ENCODE data around the gene S100A13.
"Not testable (repeated sequence)": the region's sequence is repeated elsewhere in the genome, so short reads cannot be mapped to it uniquely, and the experiment has no call there.

Gene S100A13

GRCh38 chr1:153598309-153599172, 28.8 kb downstream of the S100A13 start:
- TF ChIP-seq YY1 (IDR thresholded peaks at IDR 0.05; ENCODE audit: insufficient read depth, insufficient read length) (no peak), ZNF274 (IDR thresholded peaks at IDR 0.05; ENCODE audit: low read depth, low read length) (no peak), SUZ12 (IDR thresholded peaks at IDR 0.05; ENCODE audit: extremely low read depth, insufficient read depth, insufficient read length) (no peak)
- H3K4me1 ChIP-seq (ENCODE audit: insufficient read depth, insufficient read length): peaks cover 14% of the 10 kb centered on the region
- DNase-seq (ENCODE audit: low read depth, low spot score): peak; percentile 94
- no peaks in the 10 kb centered on the region for H3K9me3 ChIP-seq (ENCODE audit: insufficient read depth, low read length)
- no peaks in the 10 kb centered on the region for H3K36me3 ChIP-seq (ENCODE audit: insufficient read depth, insufficient read length, low read length)
- peak overlapping the region; percentile 37 for H3K9ac ChIP-seq (ENCODE audit: insufficient read length, low read depth)
- no peak overlapping the region for H3K4me3 ChIP-seq (ENCODE audit: insufficient read length, low read depth)
- no peaks in the 10 kb centered on the region for H3K27me3 ChIP-seq (ENCODE audit: insufficient read depth, insufficient read length)

DNA sequence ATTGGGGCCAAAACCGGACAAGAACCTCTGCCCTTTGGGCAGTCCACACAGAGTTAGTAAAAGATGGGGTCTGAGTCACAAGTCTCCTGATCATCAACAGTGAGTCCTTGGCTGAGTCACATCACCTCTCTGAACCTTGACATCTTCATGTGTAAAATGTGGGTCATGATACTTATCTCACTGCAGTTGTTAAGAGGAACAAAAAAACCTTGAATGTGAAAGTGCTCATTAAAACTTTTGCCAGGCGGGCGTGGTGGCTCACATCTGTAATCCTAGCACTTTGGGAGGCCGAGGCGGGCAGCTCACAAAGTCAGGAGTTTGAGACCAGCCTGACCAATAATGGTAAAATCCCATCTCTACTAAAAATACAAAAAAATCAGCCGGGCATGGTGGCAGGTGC, 30.1 kb downstream of the S100A13 start:
- Histone ChIP-seq H3K9ac (ENCODE audit: insufficient read length, low read depth) (no peak overlapping the region), H3K9me3 (ENCODE audit: insufficient read depth, low read length) (no peaks in the 10 kb centered on the region), H3K4me3 (ENCODE audit: insufficient read length, low read depth) (no peak overlapping the region), H3K36me3 (ENCODE audit: insufficient read depth, insufficient read length, low read length) (no peaks in the 10 kb centered on the region), H3K27me3 (ENCODE audit: insufficient read depth, insufficient read length) (no peaks in the 10 kb centered on the region), H3K4me1 (ENCODE audit: insufficient read depth, insufficient read length) (peaks cover 14% of the 10 kb centered on the region)
- TF ChIP-seq SUZ12 (IDR thresholded peaks at IDR 0.05; ENCODE audit: extremely low read depth, insufficient read depth, insufficient read length) (no peak), ZNF274 (IDR thresholded peaks at IDR 0.05; ENCODE audit: low read depth, low read length) (no peak), YY1 (IDR thresholded peaks at IDR 0.05; ENCODE audit: insufficient read depth, insufficient read length) (no peak)
- DNase-seq (ENCODE audit: low read depth, low spot score): no peak

DNA sequence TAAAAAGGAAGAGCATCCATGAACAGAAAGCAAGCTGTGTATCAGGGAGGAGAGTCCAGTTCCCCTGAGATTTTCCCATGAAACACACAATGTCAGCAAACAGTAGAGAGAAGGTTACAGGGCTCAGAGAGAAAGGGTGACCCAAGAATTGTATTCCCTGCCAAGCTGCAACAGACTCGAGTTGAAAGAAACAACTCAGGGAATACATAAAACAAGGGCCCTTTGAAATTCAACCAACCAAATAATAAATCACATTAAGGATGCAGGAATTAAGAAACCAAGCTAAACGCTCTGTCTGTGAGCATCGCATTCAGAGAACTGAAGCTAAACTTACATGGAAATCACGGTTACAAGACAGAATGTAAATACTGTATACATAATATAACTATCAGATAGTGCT, 34.6 kb downstream of the S100A13 start:
- H3K27me3 ChIP-seq (ENCODE audit: insufficient read depth, insufficient read length): no peaks in the 10 kb centered on the region
- no peak for DNase-seq (ENCODE audit: low read depth, low spot score)
- H3K4me1 ChIP-seq (ENCODE audit: insufficient read depth, insufficient read length): peaks cover under 1% of the 10 kb centered on the region
- H3K36me3 ChIP-seq (ENCODE audit: insufficient read depth, insufficient read length, low read length): no peaks in the 10 kb centered on the region
- TF ChIP-seq YY1 (IDR thresholded peaks at IDR 0.05; ENCODE audit: insufficient read depth, insufficient read length) (no peak), SUZ12 (IDR thresholded peaks at IDR 0.05; ENCODE audit: extremely low read depth, insufficient read depth, insufficient read length) (no peak), ZNF274 (IDR thresholded peaks at IDR 0.05; ENCODE audit: low read depth, low read length) (no peak)
- H3K9ac ChIP-seq (ENCODE audit: insufficient read length, low read depth): no peak overlapping the region
- H3K4me3 ChIP-seq (ENCODE audit: insufficient read length, low read depth): no peak overlapping the region
- H3K9me3 ChIP-seq (ENCODE audit: insufficient read depth, low read length): no peaks in the 10 kb centered on the region

GRCh38 chr1:153588482-153588881, 38.8 kb downstream of the S100A13 start:
- no peak overlapping the region for H3K9ac ChIP-seq (ENCODE audit: insufficient read length, low read depth)
- H3K27me3 ChIP-seq (ENCODE audit: insufficient read depth, insufficient read length): no peaks in the 10 kb centered on the region
- H3K9me3 ChIP-seq (ENCODE audit: insufficient read depth, low read length): no peaks in the 10 kb centered on the region
- H3K36me3 ChIP-seq (ENCODE audit: insufficient read depth, insufficient read length, low read length): no peaks in the 10 kb centered on the region
- no peak for DNase-seq (ENCODE audit: low read depth, low spot score)
- TF ChIP-seq YY1 (IDR thresholded peaks at IDR 0.05; ENCODE audit: insufficient read depth, insufficient read length): no peak
- TF ChIP-seq SUZ12 (IDR thresholded peaks at IDR 0.05; ENCODE audit: extremely low read depth, insufficient read depth, insufficient read length): no peak
- no peak for TF ChIP-seq ZNF274 (IDR thresholded peaks at IDR 0.05; ENCODE audit: low read depth, low read length)
- no peak overlapping the region for H3K4me3 ChIP-seq (ENCODE audit: insufficient read length, low read depth)
- H3K4me1 ChIP-seq (ENCODE audit: insufficient read depth, insufficient read length): peaks cover 5% of the 10 kb centered on the region

- not testable (repeated sequence) for H3K9me3 ChIP-seq (ENCODE audit: insufficient read depth, low read length); H3K36me3 ChIP-seq (ENCODE audit: insufficient read depth, insufficient read length, low read length); H3K4me1 ChIP-seq (ENCODE audit: insufficient read depth, insufficient read length); H3K9ac ChIP-seq (ENCODE audit: insufficient read length, low read depth); H3K4me3 ChIP-seq (ENCODE audit: insufficient read length, low read depth); H3K27me3 ChIP-seq (ENCODE audit: insufficient read depth, insufficient read length); DNase-seq (ENCODE audit: low read depth, low spot score)
Measured at GRCh38 chr1:153588033-153588432, 39.3 kb downstream of the S100A13 start.

- no peak for TF ChIP-seq YY1 (IDR thresholded peaks at IDR 0.05; ENCODE audit: insufficient read depth, insufficient read length)
- no peaks in the 10 kb centered on the region for H3K36me3 ChIP-seq (ENCODE audit: insufficient read depth, insufficient read length, low read length)
- H3K9ac ChIP-seq (ENCODE audit: insufficient read length, low read depth): no peak overlapping the region
- H3K4me3 ChIP-seq (ENCODE audit: insufficient read length, low read depth): no peak overlapping the region
- peaks cover 5% of the 10 kb centered on the region for H3K4me1 ChIP-seq (ENCODE audit: insufficient read depth, insufficient read length)
- H3K27me3 ChIP-seq (ENCODE audit: insufficient read depth, insufficient read length): no peaks in the 10 kb centered on the region
- no peaks in the 10 kb centered on the region for H3K9me3 ChIP-seq (ENCODE audit: insufficient read depth, low read length)
- DNase-seq (ENCODE audit: low read depth, low spot score): no peak
Measured at GRCh38 chr1:153587314-153587713, 40.0 kb downstream of the S100A13 start.

GRCh38 chr1:153586347-153586746, 41.0 kb downstream of the S100A13 start:
- H3K9me3 ChIP-seq (ENCODE audit: insufficient read depth, low read length): peaks cover 9% of the 10 kb centered on the region; the same call in 1 of the 2 replicates

More at GRCh38 chr1:153586347-153586746, 41.0 kb downstream of the S100A13 start:
- H3K4me1 ChIP-seq (ENCODE audit: insufficient read depth, insufficient read length): peaks cover 5% of the 10 kb centered on the region
- H3K9ac ChIP-seq (ENCODE audit: insufficient read length, low read depth): no peak overlapping the region
- H3K4me3 ChIP-seq (ENCODE audit: insufficient read length, low read depth): no peak overlapping the region
- DNase-seq (ENCODE audit: low read depth, low spot score): no peak
- no peaks in the 10 kb centered on the region for H3K27me3 ChIP-seq (ENCODE audit: insufficient read depth, insufficient read length)
- no peaks in the 10 kb centered on the region for H3K36me3 ChIP-seq (ENCODE audit: insufficient read depth, insufficient read length, low read length)
- TF ChIP-seq SUZ12 (IDR thresholded peaks at IDR 0.05; ENCODE audit: extremely low read depth, insufficient read depth, insufficient read length) (no peak), ZNF274 (IDR thresholded peaks at IDR 0.05; ENCODE audit: low read depth, low read length) (no peak), YY1 (IDR thresholded peaks at IDR 0.05; ENCODE audit: insufficient read depth, insufficient read length) (no peak)
